HL-60 (cell line): Measurements from ENCODE around the gene PGM5.
"Not testable (repeated sequence)": the region's sequence is repeated elsewhere in the genome, so short reads cannot be mapped to it uniquely, and the experiment has no call there.

ENCODE experiments used
- GABPA ChIP-seq: IDR thresholded peaks from 2 replicates; pipeline ENCODE4 v1.6.1; 2012; ENCODE audit warnings: low read depth
- POLR2AphosphoS5 ChIP-seq: IDR thresholded peaks from 2 replicates; pipeline ENCODE4 v1.6.1; 2012; ENCODE audit warnings: low read depth
- REST ChIP-seq: IDR thresholded peaks from 2 replicates; pipeline ENCODE4 v1.6.1; 2012; ENCODE audit warnings: low read depth; ENCODE audit not compliant: insufficient replicate concordance
- SPI1 ChIP-seq: IDR thresholded peaks from 2 replicates; pipeline ENCODE4 v1.6.1; 2012; ENCODE audit warnings: low read depth, mild to moderate bottlenecking, borderline replicate concordance
- TF ChIP-seq, protein P1 (sequence below): IDR thresholded peaks from one replicate; pipeline ENCODE4 v1.5.1; 2011; ENCODE audit warnings: low read length, control low read depth, inconsistent platforms; ENCODE audit not compliant: insufficient read depth

GRCh38 chr9:68383894-68384293, 27.5 kb downstream of the PGM5 start:
- TF ChIP-seq POLR2AphosphoS5, REST, GABPA, SPI1: not testable (repeated sequence)
- TF ChIP-seq, protein P1, sequence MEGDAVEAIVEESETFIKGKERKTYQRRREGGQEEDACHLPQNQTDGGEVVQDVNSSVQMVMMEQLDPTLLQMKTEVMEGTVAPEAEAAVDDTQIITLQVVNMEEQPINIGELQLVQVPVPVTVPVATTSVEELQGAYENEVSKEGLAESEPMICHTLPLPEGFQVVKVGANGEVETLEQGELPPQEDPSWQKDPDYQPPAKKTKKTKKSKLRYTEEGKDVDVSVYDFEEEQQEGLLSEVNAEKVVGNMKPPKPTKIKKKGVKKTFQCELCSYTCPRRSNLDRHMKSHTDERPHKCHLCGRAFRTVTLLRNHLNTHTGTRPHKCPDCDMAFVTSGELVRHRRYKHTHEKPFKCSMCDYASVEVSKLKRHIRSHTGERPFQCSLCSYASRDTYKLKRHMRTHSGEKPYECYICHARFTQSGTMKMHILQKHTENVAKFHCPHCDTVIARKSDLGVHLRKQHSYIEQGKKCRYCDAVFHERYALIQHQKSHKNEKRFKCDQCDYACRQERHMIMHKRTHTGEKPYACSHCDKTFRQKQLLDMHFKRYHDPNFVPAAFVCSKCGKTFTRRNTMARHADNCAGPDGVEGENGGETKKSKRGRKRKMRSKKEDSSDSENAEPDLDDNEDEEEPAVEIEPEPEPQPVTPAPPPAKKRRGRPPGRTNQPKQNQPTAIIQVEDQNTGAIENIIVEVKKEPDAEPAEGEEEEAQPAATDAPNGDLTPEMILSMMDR = not testable (repeated sequence)
